ENCODE measurements around the gene SWI5.

DNA sequence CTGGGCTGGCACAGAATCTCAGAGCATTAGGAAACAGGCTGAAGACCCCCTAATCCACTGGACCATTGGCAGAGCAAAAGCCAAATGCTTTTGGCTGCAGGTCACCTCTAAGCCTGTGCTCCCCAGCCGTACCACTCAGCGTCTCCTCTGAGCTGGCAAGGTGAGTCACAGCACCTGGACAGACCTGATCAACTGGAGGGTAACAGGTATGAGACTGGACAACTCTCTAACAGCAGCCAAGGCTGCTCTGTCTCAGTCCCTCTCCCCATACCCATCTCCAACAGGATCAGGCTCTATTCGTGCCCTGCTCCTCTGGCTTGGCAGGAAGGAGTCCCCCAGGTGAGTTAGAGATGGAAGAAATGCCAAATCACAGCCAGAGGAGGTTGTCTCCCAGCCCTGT lies 5.0 kb upstream of the SWI5 start:
- no peak for TF ChIP-seq EZH2 (IDR thresholded peaks at IDR 0.05; ENCODE audit: insufficient read depth, low read length)
- TF ChIP-seq, protein P1, sequence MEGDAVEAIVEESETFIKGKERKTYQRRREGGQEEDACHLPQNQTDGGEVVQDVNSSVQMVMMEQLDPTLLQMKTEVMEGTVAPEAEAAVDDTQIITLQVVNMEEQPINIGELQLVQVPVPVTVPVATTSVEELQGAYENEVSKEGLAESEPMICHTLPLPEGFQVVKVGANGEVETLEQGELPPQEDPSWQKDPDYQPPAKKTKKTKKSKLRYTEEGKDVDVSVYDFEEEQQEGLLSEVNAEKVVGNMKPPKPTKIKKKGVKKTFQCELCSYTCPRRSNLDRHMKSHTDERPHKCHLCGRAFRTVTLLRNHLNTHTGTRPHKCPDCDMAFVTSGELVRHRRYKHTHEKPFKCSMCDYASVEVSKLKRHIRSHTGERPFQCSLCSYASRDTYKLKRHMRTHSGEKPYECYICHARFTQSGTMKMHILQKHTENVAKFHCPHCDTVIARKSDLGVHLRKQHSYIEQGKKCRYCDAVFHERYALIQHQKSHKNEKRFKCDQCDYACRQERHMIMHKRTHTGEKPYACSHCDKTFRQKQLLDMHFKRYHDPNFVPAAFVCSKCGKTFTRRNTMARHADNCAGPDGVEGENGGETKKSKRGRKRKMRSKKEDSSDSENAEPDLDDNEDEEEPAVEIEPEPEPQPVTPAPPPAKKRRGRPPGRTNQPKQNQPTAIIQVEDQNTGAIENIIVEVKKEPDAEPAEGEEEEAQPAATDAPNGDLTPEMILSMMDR (IDR thresholded peaks at IDR 0.05; ENCODE audit: insufficient read depth, low read depth, low read length): no peak

All from astrocyte (in vitro differentiated cells and primary cell).